HG03097 (cell line): ENCODE results near the gene ASXL1.
"Not testable (repeated sequence)": the region's sequence is repeated elsewhere in the genome, so short reads cannot be mapped to it uniquely, and the experiment has no call there.

Source experiments
- ATAC-seq: cut with Tn5 transposase; IDR thresholded peaks from one replicate; pipeline ENCODE4 v1.9.1; 2021; ENCODE audit not compliant: unreplicated experiment, low FRiP score

The ASXL1 gene

DNA sequence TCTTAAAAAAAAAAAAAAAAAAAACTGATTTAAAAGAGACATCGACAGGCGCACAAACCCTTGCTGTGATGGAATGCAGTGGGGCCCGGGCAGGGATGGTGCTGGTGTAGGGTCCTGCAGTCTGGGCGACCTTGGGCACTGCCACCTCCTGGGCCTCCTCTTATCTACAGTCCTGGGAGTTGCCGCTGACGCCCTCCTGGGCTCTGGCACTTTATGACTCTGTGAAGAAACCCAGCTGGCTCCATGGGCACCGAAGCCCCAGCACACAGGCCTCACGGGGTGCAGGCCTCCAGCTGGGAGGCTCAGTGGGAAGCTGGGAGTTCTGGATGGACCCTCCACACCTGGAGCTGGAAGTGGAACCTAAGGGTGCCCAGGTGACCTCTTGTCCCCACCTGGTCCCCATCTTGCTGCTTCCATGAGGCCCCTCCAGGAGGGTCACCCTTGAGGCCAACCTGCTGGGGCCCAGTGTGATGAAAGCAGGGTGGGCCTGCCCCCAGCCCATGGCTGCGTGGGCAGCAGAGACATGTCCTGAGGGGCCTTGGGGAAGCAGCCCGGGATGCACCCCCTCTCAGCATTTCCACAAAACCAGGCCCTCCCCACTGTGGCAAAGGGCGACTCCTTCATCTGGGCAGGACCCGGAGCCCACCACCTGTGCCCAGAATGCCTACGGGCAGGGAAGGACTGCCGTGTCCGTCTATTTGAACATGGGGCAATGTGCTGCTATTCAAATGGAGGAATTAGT, 104.9 kb downstream of the ASXL1 start:
- ATAC-seq: no peak

DNA sequence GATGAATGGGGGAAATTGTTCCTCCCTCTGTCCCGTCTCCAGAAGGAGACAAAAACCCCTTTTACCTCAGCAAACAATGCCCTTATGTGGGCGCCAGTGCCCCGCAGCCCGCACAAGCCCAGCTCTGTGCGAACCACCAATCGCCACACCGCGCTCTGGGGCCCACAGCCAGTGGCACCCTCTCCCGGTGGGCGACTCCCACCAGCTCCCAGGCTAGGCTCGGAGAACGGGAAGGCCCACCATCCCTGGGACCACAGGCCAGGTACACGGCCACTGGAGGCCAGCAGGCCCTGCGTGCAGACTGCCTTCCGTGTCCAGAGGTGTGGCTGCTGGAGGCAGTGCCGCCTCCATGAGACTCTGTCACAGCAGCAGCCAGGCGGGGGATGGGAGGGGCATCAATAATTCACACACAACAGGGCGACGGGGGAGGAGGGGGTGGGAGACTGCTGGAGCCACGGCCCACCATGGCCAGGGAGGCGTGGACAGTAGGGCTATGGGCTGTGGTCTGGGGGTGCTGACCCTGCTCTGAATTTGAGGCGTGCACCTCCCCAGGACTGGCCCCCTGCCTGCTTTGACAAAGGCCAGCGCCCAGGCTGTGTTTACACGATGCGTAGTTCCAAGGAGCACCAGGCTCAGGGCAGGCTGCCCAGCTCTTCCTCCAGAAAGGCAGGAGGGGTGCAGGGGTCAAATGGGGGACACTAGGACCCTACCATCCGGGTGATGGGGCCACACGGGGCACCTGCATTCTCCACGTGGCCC, 105.7 kb downstream of the ASXL1 start:
- ATAC-seq: no peak

- ATAC-seq: no peak
Measured at GRCh38 chr20:32464401-32465091, 106.4 kb downstream of the ASXL1 start.

DNA sequence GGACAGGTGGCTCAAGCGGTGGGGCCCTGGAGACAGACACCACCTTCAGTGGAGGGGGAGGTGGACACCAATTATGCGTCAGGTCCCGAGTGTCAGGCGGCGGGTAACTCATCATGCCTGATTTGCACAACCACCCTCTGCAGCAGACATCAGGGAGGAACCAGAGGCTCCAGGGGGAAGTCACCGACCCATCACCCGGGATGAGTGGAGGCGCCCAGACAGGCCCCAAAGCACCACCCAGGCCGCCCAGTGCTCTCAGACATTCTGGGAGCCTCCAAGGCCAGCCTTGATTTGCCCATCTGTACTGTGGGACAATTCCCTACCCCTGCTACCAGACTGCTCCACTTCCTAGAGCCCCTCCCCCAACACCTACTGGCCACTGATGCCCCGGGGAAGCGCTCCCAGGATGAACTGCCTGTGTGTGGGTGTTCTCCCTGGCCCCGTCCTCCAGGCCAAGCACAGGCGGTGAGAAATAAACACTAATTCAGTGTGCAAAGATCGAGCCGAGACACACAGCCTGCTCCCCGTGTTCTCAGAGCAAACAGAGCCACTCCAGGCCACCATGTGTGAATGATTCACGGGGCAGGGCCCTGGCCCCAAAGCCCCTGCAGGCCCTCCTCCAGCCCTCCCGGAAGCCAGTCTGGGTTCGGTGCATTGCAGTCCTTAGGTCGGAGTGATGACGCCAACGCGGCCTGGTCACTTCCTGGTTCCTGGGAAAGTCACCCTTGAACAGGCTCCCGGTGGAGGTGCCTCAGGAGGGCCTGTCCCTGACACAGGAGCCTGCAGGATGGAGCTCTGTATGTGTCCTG, 107.2 kb downstream of the ASXL1 start:
- no peak for ATAC-seq

- ATAC-seq: not testable (repeated sequence)
Measured at GRCh38 chr20:32465901-32466675, 108.0 kb downstream of the ASXL1 start.

DNA sequence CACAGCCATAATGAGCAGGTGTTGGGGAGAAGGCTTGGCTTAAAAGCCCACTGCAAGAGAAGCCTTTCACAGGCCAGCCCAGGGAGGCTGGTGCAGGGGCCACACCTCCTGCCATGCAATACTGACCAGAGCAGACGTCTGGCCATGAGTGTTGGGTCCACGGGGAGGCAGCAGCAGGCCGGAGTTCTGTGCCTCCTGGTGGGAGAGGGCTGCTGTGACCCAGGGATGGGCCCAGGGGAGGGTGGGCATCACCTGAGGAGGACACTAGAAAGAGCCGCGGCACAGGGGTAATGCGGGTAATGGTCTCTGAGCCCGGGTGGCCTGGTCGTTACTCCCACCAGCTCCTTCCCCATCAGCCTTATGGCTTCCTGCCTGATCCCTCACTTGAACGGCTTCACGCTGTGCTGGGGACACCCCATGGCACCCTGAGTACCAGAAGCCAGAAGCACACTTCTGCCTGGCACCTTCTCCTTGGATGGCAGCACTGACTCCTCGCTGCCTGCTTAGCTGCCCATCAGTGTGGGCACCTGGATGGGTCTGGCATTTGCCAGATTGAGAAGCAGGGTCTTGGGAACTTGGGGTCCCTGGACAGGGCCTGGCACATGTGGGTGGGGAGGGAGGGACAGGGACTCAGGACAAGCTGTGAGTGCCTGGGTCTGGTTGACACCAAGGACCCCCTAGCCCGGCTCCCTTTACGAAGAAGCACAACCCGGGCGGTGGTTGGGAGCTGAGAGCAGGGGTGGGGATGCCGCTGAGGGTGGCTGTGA, 108.8 kb downstream of the ASXL1 start:
- ATAC-seq: no peak

GRCh38 chr20:32467506-32468312, 109.6 kb downstream of the ASXL1 start:
- no peak for ATAC-seq

GRCh38 chr20:32468313-32468640, 110.1 kb downstream of the ASXL1 start:
- no peak for ATAC-seq

DNA sequence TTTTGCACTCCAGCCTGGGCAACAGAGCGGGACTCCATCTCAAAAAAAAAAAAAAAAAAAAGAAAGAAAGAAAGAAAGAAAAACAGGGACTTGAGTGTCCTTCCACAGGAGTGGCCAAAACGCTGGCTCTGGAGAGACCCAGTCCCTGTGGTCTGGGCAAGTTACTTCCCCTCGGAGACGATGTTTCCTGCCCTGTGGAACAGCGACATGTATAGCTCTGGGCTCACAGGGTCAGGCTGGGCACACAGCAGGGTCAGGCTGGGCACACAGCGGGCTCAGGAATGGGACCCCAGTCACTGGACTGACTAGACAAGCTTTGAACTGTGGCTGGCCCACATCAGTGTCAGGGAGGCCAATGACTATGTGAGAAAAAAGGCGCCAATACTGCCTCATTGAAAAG, 110.7 kb downstream of the ASXL1 start:
- no peak for ATAC-seq

GRCh38 chr20:32470025-32470861, 112.1 kb downstream of the ASXL1 start:
- no peak for ATAC-seq

DNA sequence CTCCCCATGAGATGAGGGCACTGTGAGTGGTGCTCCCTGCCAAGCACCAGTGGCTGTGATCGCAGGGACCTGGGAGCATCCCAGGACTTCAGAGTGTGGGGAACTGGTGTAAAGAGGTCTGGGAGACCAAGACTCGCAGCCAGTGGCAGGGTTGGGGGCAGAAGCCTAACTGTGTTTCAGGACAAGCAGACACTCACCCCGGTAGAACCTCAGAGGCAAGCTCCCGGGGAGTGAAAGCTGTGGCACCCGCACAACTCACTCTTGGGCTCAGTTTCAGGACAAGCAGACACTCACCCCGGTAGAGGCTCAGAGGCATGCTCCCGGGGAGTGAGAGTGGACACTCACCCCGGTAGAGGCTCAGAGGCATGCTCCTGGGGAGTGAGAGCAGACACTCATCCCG, 112.8 kb downstream of the ASXL1 start:
- no peak for ATAC-seq

DNA sequence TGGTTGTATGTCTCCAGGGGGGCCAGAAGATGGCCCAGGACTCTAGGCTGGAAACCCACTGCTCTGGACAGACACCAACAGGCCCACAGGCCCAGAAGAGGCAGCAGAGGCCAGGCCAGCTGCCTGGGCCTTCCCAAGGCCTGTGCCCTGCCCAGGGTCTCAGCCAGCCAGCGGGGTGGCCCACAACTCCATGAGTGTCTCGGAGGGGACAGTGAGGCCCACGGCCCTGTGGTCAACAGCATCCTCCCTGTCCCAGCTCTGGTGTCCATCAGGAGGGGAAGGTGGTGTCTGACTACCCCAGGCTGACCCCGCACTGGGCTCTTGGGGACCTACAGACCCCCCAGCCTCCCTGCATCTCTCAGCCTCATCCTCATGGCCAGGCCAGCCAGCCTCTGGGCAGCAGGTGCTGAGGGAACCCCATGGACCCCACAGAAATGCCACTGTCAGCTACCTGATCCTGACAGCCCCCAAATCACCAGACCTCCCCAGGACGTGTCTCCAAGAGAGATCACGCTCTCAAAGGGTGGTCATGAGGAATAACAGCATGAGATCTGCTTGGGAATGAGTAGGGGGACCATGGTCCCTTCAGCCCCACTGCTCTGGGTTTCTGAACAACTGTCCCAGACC, 114.6 kb downstream of the ASXL1 start:
- ATAC-seq: no peak

DNA sequence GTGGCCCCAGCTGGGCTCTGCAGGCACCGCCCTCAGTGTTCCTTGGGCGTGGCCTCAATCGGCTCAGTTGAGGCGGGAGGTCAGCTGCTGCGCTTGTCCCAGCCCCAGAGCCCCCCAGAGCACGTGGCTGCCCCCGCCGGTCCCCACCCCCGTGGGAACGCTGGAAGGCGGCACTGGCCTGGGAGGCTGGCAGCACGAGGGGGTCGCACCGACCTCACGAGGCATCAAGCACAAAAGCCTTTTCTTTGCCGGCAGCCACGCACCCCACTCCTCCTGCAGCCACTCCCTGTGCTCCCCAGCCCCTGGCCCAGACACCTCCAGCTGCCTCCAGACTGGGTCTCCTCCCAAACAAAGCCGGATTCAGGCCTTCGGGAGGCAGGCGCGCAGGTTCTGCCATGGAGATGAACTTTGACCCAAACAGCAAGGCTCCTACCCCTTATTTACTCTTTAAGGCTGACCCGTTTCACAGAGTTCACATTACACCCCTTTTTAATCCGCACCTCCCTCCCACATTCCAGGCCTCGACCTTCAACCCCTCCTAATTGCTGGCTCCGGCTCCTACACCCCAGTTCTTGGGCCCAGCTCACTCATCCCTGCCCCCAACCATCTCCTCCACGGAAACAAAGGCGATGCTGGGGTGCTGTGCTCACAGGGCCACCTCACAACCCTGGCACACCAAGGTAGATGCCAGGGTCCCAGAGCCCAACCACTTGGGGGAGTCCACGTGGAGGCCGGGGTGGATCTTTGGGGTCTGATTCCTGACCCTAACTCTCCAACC, 115.3 kb downstream of the ASXL1 start:
- ATAC-seq: no peak

GRCh38 chr20:32474009-32474716, 116.0 kb downstream of the ASXL1 start:
- ATAC-seq: no peak

GRCh38 chr20:32474717-32474966, 116.5 kb downstream of the ASXL1 start:
- no peak for ATAC-seq
